NT2/D1 (cell line): ENCODE results near the gene DSCAML1.

Experiments
- SUZ12 ChIP-seq: IDR thresholded peaks from 2 replicates; pipeline ENCODE4 v1.6.1; 2011; ENCODE audit not compliant: insufficient read length, insufficient read depth; ENCODE audit errors: extremely low read depth
- YY1 ChIP-seq: IDR thresholded peaks from 2 replicates; pipeline ENCODE4 v1.6.1; 2011; ENCODE audit not compliant: insufficient read length, insufficient read depth

DNA sequence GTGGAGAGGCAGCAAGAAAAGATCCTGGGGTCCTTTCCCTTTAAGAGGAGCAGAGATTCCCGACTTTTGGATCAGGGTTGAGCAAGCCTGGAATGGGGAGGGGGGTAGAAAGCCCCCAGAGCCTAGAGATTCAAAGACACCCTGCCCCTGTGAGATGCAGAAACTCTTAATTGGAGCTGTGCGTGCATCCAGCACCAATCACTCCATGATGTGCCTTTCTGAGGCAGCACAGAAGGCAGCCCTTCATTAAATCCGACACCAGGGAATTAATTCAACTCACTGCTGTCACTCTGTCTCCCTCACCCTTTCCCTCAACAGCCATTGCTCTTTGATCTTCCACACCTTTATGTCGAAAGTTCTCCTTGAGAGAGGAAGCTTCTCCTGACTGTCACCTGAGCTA lies 43.0 kb downstream of the DSCAML1 start:
- no peak for TF ChIP-seq YY1
- TF ChIP-seq SUZ12, result no peak
